Measurements from ENCODE around the gene IRF2BP2. TPM values are rescaled to one million over a fixed set of nuclear protein-coding genes. Genes with fewer than 3 reads are reported as not detected.
A peak's percentile ranks its signal among the peaks of the same experiment; 100 is the strongest.

The IRF2BP2 gene
- total RNA-seq, 1 donor from 2014 or later = 72.9 TPM

DNA sequence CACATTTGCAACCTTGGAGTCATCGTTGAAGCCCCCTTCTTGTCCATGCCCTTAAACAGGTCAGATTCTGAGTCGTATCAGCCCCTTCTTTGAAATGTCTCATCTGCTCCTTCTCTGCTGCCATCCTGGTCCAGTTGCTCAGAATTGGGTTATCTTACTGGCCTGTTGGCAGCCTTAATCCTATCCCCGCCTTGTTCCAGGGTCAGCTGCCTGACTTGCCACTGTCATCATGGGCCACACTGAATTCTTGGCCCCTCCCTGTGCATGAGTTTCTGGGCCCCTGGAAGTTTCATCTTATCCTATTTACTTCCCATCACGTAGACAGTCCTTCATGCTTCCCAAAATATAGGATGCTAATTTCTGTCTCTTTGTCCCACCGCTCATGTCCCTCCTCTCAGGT, 23.7 kb downstream of the IRF2BP2 start:
- TF ChIP-seq POLR2AphosphoS5 (IDR thresholded peaks at IDR 0.05; ENCODE audit: insufficient read depth in 1 of 2, low read depth in 1 of 2) (no peak), POLR2A (IDR thresholded peaks at IDR 0.05) (no peak)
- TF ChIP-seq, protein P1, sequence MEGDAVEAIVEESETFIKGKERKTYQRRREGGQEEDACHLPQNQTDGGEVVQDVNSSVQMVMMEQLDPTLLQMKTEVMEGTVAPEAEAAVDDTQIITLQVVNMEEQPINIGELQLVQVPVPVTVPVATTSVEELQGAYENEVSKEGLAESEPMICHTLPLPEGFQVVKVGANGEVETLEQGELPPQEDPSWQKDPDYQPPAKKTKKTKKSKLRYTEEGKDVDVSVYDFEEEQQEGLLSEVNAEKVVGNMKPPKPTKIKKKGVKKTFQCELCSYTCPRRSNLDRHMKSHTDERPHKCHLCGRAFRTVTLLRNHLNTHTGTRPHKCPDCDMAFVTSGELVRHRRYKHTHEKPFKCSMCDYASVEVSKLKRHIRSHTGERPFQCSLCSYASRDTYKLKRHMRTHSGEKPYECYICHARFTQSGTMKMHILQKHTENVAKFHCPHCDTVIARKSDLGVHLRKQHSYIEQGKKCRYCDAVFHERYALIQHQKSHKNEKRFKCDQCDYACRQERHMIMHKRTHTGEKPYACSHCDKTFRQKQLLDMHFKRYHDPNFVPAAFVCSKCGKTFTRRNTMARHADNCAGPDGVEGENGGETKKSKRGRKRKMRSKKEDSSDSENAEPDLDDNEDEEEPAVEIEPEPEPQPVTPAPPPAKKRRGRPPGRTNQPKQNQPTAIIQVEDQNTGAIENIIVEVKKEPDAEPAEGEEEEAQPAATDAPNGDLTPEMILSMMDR (IDR thresholded peaks at IDR 0.05) = no peak
- Histone ChIP-seq H3K27ac (peak overlapping the region; percentile 87), H3K4me1 (peaks cover 46% of the 10 kb centered on the region)

DNA sequence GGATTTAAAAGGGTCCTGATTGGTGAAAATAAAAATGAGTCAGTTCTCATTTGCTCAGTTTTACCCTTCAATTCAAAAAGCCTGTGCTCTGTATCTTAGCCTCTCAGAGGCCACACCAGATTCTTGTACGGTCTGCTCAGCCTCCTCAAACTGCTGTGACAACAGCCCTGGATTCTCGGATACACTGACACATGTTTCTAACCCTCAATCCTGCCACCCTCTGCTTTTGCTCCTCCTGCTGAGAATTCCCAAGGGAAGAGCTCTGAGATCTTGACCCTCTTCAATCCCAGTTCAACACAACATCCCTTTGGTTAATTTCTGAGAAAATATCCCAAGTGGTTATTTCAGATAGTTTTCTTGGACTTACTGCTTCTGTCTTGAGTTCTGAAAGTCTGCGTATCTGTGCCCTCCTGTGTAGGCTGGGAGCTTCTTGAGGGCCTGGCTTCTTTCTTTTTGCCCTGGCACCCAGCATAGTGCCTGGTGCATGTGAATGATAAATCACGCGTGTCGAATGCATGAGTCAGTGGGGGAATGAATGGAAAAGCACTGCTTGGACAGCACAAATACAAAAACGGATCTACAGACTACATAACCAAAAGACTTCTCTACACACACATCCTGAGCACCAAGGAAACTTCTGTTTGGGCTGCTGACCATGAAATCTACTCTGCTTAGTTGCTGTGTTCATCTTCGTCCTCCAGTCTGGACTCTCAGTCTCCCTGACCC, 24.5 kb downstream of the IRF2BP2 start:
- TF ChIP-seq, protein P1 (IDR thresholded peaks at IDR 0.05) = no peak
- peak in 1 of 2 donors; percentile 21 for TF ChIP-seq POLR2AphosphoS5 (IDR thresholded peaks at IDR 0.05; ENCODE audit: insufficient read depth in 1 of 2, low read depth in 1 of 2)
- H3K4me1 ChIP-seq = peaks cover 46% of the 10 kb centered on the region
- no peaks in the 10 kb centered on the region for H3K27me3 ChIP-seq
- H3K36me3 ChIP-seq = no peaks in the 10 kb centered on the region
- peak; percentile 71 to 79 for DNase-seq (ENCODE audit: extremely low spot score in 2 of 2)
- no peak overlapping the region for H3K4me3 ChIP-seq
- H3K27ac ChIP-seq = peak overlapping the region; percentile 87
- H3K9me3 ChIP-seq = no peaks in the 10 kb centered on the region
- intact Hi-C loops (cut with DNase I) = no loop called here

More for the DNA sequence above, 23.7 kb downstream of the IRF2BP2 start:
- no peaks in the 10 kb centered on the region for H3K27me3 ChIP-seq
- no peaks in the 10 kb centered on the region for H3K9me3 ChIP-seq
- intact Hi-C loops (cut with DNase I) = no loop called here
- no peak overlapping the region for H3K4me3 ChIP-seq
- no peaks in the 10 kb centered on the region for H3K36me3 ChIP-seq
- peak in 1 of 2 donors; percentile 19 for DNase-seq (ENCODE audit: extremely low spot score in 2 of 2)

GRCh38 chr1:234584926-234585325, 25.1 kb downstream of the IRF2BP2 start:
- peak; percentile 64 to 77 for DNase-seq (ENCODE audit: extremely low spot score in 2 of 2)
- Histone ChIP-seq H3K9me3 (no peaks in the 10 kb centered on the region), H3K4me3 (no peak overlapping the region), H3K27me3 (no peaks in the 10 kb centered on the region), H3K27ac (peak overlapping the region; percentile 87), H3K36me3 (no peaks in the 10 kb centered on the region), H3K4me1 (peaks cover 43% of the 10 kb centered on the region)
- intact Hi-C loops (cut with DNase I) = no loop called here
- TF ChIP-seq, protein P1 (IDR thresholded peaks at IDR 0.05) = no peak
- no peak for TF ChIP-seq POLR2A (IDR thresholded peaks at IDR 0.05)
- no peak for TF ChIP-seq POLR2AphosphoS5 (IDR thresholded peaks at IDR 0.05; ENCODE audit: insufficient read depth in 1 of 2, low read depth in 1 of 2)

GRCh38 chr1:234584420-234584805, 25.6 kb downstream of the IRF2BP2 start:
- TF ChIP-seq POLR2AphosphoS5 (IDR thresholded peaks at IDR 0.05; ENCODE audit: insufficient read depth in 1 of 2, low read depth in 1 of 2) = no peak
- TF ChIP-seq POLR2A (IDR thresholded peaks at IDR 0.05) = no peak
- H3K4me1 ChIP-seq = peaks cover 38% of the 10 kb centered on the region
- intact Hi-C loops (cut with DNase I) = no loop called here
- no peaks in the 10 kb centered on the region for H3K27me3 ChIP-seq
- peak overlapping the region; percentile 87 for H3K27ac ChIP-seq
- H3K9me3 ChIP-seq = no peaks in the 10 kb centered on the region
- H3K36me3 ChIP-seq = no peaks in the 10 kb centered on the region
- peak in 1 of 2 donors; percentile 12 for DNase-seq (ENCODE audit: extremely low spot score in 2 of 2)
- H3K4me3 ChIP-seq = no peak overlapping the region

GRCh38 chr1:234583755-234584419, 26.1 kb downstream of the IRF2BP2 start:
- H3K9me3 ChIP-seq = no peaks in the 10 kb centered on the region
- no peaks in the 10 kb centered on the region for H3K27me3 ChIP-seq
- peak in 1 of 2 donors; percentile 61 for DNase-seq (ENCODE audit: extremely low spot score in 2 of 2)
- H3K27ac ChIP-seq = peak overlapping the region; percentile 87
- TF ChIP-seq, protein P1 (IDR thresholded peaks at IDR 0.05) = no peak
- TF ChIP-seq POLR2AphosphoS5 (IDR thresholded peaks at IDR 0.05; ENCODE audit: insufficient read depth in 1 of 2, low read depth in 1 of 2) (no peak), POLR2A (IDR thresholded peaks at IDR 0.05) (no peak)
- H3K4me1 ChIP-seq = peaks cover 38% of the 10 kb centered on the region
- intact Hi-C loops (cut with DNase I) = no loop called here
- H3K4me3 ChIP-seq = no peak overlapping the region
- H3K36me3 ChIP-seq = no peaks in the 10 kb centered on the region
